GM12865 (cell line): ENCODE results near the gene NPY.

ENCODE experiments used
- DNase-seq: peaks from one replicate; pipeline ENCODE4 v3.0.0; 2010; ENCODE audit warnings: low read depth
- H3K4me3 ChIP-seq: 2 replicates; pipeline ENCODE4 v1.5.1; 2011; ENCODE audit warnings: mild to moderate bottlenecking, low read depth, low read length, control low read depth
- TF ChIP-seq, protein P1 (sequence below): IDR thresholded peaks from 2 replicates; pipeline ENCODE4 v1.5.1; 2011; ENCODE audit warnings: low read length, control low read depth, low read depth, inconsistent platforms; ENCODE audit not compliant: insufficient read depth; ENCODE audit errors: missing control alignments

The NPY gene

DNA sequence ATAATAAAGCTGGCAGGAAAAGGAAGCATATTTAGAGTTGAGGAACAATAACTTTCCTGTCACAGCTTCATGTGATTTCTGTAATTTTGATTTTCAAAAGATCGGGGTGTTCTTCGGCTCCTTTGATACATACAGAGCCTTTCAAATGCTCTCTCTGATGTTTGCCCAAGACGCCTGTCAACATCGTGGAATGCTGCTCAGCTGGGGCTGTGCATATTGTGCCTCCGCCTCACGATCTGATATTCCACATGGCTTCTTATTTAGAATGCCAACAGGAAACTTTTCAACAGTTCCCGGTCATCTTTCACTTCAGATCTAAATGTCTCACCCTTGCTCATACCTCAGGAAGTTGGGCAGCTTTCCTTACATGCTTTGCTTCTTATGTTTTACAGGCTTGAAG is 7.3 kb downstream of the NPY start:
- H3K4me3 ChIP-seq, result no peak overlapping the region
- TF ChIP-seq, protein P1, sequence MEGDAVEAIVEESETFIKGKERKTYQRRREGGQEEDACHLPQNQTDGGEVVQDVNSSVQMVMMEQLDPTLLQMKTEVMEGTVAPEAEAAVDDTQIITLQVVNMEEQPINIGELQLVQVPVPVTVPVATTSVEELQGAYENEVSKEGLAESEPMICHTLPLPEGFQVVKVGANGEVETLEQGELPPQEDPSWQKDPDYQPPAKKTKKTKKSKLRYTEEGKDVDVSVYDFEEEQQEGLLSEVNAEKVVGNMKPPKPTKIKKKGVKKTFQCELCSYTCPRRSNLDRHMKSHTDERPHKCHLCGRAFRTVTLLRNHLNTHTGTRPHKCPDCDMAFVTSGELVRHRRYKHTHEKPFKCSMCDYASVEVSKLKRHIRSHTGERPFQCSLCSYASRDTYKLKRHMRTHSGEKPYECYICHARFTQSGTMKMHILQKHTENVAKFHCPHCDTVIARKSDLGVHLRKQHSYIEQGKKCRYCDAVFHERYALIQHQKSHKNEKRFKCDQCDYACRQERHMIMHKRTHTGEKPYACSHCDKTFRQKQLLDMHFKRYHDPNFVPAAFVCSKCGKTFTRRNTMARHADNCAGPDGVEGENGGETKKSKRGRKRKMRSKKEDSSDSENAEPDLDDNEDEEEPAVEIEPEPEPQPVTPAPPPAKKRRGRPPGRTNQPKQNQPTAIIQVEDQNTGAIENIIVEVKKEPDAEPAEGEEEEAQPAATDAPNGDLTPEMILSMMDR, result no peak
- DNase-seq, result no peak

DNA sequence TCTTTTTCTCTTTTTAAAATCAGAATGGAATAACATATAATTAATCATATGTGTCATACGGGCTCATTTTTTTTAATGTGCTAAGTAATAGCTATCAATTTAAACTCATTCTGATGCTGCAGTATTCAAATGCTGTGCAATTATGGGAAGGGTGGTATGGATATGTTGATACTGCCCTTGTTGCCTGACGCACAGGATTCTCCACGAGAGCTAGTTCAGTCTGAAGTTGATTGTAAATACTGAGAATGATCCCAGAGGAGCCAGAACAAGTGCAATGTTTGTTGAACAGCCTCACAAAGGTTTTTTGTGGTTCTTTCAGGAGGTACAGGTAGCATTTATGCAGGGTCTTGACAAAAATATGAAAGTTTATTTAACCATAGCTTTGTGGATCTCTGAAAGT is 13.4 kb downstream of the NPY start:
- DNase-seq, result no peak
- TF ChIP-seq, protein P1, result no peak
- no peak overlapping the region for H3K4me3 ChIP-seq

DNA sequence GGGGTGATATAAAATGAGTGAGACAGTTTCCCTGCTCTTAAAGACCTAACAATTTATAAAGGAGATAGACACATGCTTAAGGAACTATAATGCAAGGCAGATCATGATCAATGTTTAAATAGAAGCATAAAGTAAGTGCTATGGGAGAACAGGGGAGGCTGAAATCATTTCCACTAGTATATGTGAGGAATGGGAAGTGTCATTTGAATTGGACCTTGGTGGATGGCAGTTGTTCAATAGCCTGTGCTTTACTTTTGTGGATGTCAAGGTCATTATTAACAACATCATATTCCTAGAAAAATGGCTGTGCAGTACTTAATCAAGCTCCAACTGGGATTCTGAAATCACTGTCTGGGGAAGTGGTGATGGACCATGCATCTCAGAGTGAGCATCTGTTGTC is 14.7 kb downstream of the NPY start:
- TF ChIP-seq, protein P1, result no peak
- DNase-seq, result no peak
- no peak overlapping the region for H3K4me3 ChIP-seq

DNA sequence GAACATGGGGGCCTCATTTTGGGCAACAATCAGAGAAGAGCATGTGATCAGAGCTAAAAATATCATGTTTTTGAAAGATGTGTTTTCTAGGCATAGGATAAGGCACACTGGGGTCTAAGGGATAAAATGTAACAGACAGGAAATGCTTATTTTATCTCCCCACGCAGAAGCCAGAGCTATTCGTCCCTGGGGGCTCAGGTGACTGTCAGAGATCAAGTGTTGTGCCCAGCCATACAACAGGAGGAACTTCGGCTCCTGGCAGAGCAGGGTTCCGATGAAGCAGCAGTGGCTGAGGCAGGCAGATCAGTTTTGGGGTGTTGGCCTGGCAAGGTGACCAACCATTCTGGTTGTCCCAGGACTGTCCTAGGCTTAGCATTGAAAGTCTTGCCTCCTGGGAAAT is 15.2 kb downstream of the NPY start:
- no peak for DNase-seq
- TF ChIP-seq, protein P1, result no peak
- no peak overlapping the region for H3K4me3 ChIP-seq

DNA sequence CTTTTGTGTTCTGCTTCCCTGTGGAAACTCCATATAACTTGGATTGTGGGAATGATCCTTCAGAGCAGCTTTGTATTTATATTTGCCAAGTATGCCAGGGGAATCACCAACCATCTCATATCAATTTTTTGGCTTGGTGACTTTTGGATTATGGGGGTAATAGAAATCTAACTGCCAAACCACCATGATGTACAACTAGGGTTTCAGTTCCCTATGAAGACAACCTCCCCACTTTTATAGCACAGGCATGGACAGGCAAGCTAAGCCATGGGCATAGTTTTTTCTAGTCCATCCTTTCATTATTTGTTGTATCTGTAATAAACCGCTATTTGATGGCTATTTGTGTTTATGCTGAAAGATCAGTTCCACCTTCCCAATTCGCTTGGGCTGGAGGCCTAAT is 17.7 kb downstream of the NPY start:
- TF ChIP-seq, protein P1, result no peak
- no peak for DNase-seq
- H3K4me3 ChIP-seq, result no peak overlapping the region

DNA sequence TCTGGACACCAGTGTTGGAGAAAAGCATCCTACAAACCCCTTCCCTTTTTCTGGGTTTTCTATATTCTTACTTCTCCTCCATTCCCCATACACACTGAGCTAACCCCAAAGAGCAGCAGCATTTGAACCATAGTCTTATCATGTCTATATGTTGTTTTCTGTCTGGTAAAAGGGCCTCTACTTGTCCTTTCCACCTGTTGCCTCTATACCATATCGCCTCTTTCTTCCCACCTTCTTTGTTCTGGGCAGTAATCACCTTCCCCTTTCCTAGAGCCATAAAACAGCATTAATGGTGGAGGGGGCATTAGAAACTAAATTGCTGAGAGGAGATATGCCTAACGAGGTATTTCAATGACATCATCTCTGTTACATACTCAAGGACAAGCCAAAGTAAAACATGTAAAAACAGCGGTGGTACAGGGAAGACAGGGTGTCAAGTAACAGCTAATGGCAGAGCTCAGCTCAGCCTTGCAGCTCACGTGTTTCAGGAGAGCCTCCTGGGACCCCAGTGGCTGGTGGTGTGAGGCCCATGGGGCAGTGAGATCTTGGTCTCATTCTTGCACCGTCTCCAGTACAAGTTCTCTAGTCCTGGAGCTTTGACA is 20.6 kb downstream of the NPY start:
- no peak overlapping the region for H3K4me3 ChIP-seq
- no peak for DNase-seq
- TF ChIP-seq, protein P1, result no peak

DNA sequence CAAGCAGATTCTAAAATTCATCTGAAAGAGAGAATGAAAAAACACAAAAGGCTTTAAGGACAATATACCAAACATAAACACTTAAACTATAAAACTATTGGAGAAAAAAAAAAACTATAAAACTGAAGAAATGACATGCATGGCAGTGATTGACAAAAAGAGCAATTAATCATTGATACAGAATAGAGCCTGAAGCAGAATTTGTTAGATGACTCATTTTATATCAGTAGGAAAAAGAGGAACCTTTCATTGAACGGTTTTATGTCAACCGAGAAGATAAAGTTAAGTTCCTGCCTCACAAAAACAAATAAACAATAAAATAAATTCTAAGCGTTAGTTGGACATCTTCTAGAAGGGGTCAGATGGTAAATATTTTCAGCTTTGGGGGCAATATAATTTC is 23.3 kb downstream of the NPY start:
- no peak overlapping the region for H3K4me3 ChIP-seq
- TF ChIP-seq, protein P1, result no peak
- DNase-seq, result no peak
